ENCODE results near the gene SYNJ1. TPM values are rescaled to one million over a fixed set of nuclear protein-coding genes. Genes with fewer than 3 reads are reported as not detected.

SYNJ1 gene
- total and polyA plus RNA-seq, 2 of the 4 experiments (the other 2 are of a cell fraction), result 3.6 to 4.6 TPM

- no peaks in the 10 kb centered on the region for H3K9me3 ChIP-seq (ENCODE audit: control insufficient read depth, insufficient read depth, low read length)
- peak within 1 kb of the TSS; percentile 80 for H3K4me3 ChIP-seq (ENCODE audit: insufficient read depth, low read depth, low read length)
- H2BK5ac ChIP-seq (ENCODE audit: low read depth, low read length, poor library complexity, severe bottlenecking), result peak within 1 kb of the TSS; percentile 94
- H2AFZ ChIP-seq (replicated peaks; ENCODE audit: low read length, poor library complexity), result peak within 1 kb of the TSS; percentile 100
- no TSS peak for BruUV-seq (replicated peaks)
- H3K9me1 ChIP-seq (ENCODE audit: insufficient read depth, low read length), result no peaks in the 10 kb centered on the region
- intact Hi-C loops (cut with micrococcal nuclease) (loop anchor here (2.0 kb wide), 1 partner anchor 114 kb away; no protein-coding TSS in a partner anchor), dilution Hi-C loops (cut with HindIII; ENCODE audit: low sequenced_read_pairs, unreplicated experiment) (no loop called here), in situ Hi-C loops (cut with MboI; ENCODE audit: low sequenced_read_pairs) (no loop called here)
- peak within 1 kb of the TSS; percentile 85 for H3K9ac ChIP-seq (ENCODE audit: low read depth, low read length)
- H2AK9ac ChIP-seq (replicated peaks; ENCODE audit: low read depth, low read length, poor library complexity), result peak within 1 kb of the TSS; percentile 90
- peak within 1 kb of the TSS; percentile 96 for H3K14ac ChIP-seq (replicated peaks; ENCODE audit: low read depth, low read length)
- DNase-seq, result peak; percentile 95
- no peaks in the 10 kb centered on the region for H3K27me3 ChIP-seq (ENCODE audit: control insufficient read depth, insufficient read depth, low read length)
- peak within 1 kb of the TSS; percentile 92 for H2BK120ac ChIP-seq (ENCODE audit: low read depth, low read length)
- peaks cover 4% of the 10 kb centered on the region; the same call in 1 of the 2 replicates for H4K20me1 ChIP-seq (ENCODE audit: insufficient read depth, low read length)
- H3K23ac ChIP-seq (ENCODE audit: low read depth, low read length), result peak within 1 kb of the TSS; percentile 90
- 1% methylated on average over 38 of the region's 81 CpGs; no CpG with 5 or more reads in 1 of the 2 experiments for WGBS, 2 experiments (ENCODE audit: extremely low coverage in 2 of 2, insufficient read length in 1 of 2)
- peak within 1 kb of the TSS; percentile 91 for H3K27ac ChIP-seq (ENCODE audit: insufficient read depth, low read length)
- peaks cover 2% of the 10 kb centered on the region; the same call in 1 of the 2 replicates for H3K4me1 ChIP-seq (ENCODE audit: control insufficient read depth, insufficient read depth, low read length)
- peaks cover 2% of the 10 kb centered on the region; the same call in 1 of the 2 replicates for H3K36me3 ChIP-seq (ENCODE audit: control insufficient read depth, insufficient read depth, low read length)
- peak within 1 kb of the TSS; percentile 86 for H2BK20ac ChIP-seq (ENCODE audit: low read depth, low read length)
- peak within 1 kb of the TSS; percentile 93 for H4K5ac ChIP-seq (ENCODE audit: low read depth, low read length)
- peak within 1 kb of the TSS; percentile 97 for H4K91ac ChIP-seq (ENCODE audit: insufficient read depth, low read depth, low read length)
- peaks cover 16 to 18% of the 10 kb centered on the region in 2 experiments for H3K79me1 ChIP-seq (ENCODE audit: low read depth in 1 of 2, low read length in 2 of 2)
- peak within 1 kb of the TSS; percentile 95 for H3K4ac ChIP-seq (ENCODE audit: low read depth, low read length)
- TF ChIP-seq MXI1 (IDR thresholded peaks at IDR 0.05; ENCODE audit: borderline replicate concordance, low read depth, low read length), result peak; percentile 79
- TF ChIP-seq POLR2A (IDR thresholded peaks at IDR 0.05; ENCODE audit: low read depth, low read length), result peak; percentile 73
- TF ChIP-seq MAZ (IDR thresholded peaks at IDR 0.05; ENCODE audit: borderline replicate concordance, low read depth, low read length), result peak; percentile 46; the same call in 1 of the 2 replicates
- TF ChIP-seq MAFK (IDR thresholded peaks at IDR 0.05; ENCODE audit: low read depth, low read length), result no peak
- TF ChIP-seq FOS (IDR thresholded peaks at IDR 0.05; ENCODE audit: low read depth, low read length), result no peak
- TF ChIP-seq SMC3 (IDR thresholded peaks at IDR 0.05; ENCODE audit: low read depth, low read length), result no peak
- 0 out of 2 replicates have a peak, but pooled peaks have one; percentile 47 for TF ChIP-seq ELK1 (IDR thresholded peaks at IDR 0.05; ENCODE audit: borderline replicate concordance, low read depth, low read length)
- no peak for TF ChIP-seq RCOR1 (IDR thresholded peaks at IDR 0.05; ENCODE audit: insufficient replicate concordance, low read length)
- CTCF ChIA-PET, result interaction anchor here (4.3 kb wide), 1 partner anchor 11 kb away, joined by 26 read pairs; no protein-coding TSS in a partner anchor
- peak within 1 kb of the TSS; percentile 83; the same call in 2 of the 3 replicates for H2BK15ac ChIP-seq (ENCODE audit: low read depth, low read length)
- H3K4me2 ChIP-seq (ENCODE audit: low read depth, low read length), result peak within 1 kb of the TSS; percentile 93
- POLR2A ChIA-PET (ENCODE audit: unreplicated experiment), result no interaction called here
- H4K8ac ChIP-seq (ENCODE audit: low read depth in 2 of 2, low read length in 2 of 2), result peak within 1 kb of the TSS; percentile 61 to 96
- peak; percentile 97 for ATAC-seq (ENCODE audit: low read depth)
- H2AK5ac ChIP-seq (ENCODE audit: low read depth, low read length), result peak within 1 kb of the TSS; percentile 7; the same call in 1 of the 2 replicates
- peak within 1 kb of the TSS; percentile 96 for H3K56ac ChIP-seq (ENCODE audit: extremely low read depth, insufficient read depth, low read length)
- peak within 1 kb of the TSS; percentile 88 for H3K18ac ChIP-seq (ENCODE audit: low read depth, low read length)
Observed at GRCh38 chr21:32612075-32612998, 115.5 kb downstream of the SYNJ1 start, which contains the start of gene CFAP298. TSS of gene CFAP298 (minus strand) at chr21:32612377. CDS start at chr21:32612243, 134 bp downstream.
